ENCODE results near the gene PJVK. TPM values are rescaled to one million over a fixed set of nuclear protein-coding genes. Genes with fewer than 3 reads are reported as not detected.

PJVK gene
- total RNA-seq, 2 donors from 2014 or later, result 5.5 to 6.3 TPM

GRCh38 chr2:178413472-178414265 lies 37.5 kb upstream of the PJVK start:
- H3K36me3 ChIP-seq (ENCODE audit: control insufficient read depth, insufficient read depth, low read length), result no peaks in the 10 kb centered on the region
- TF ChIP-seq, protein P1, sequence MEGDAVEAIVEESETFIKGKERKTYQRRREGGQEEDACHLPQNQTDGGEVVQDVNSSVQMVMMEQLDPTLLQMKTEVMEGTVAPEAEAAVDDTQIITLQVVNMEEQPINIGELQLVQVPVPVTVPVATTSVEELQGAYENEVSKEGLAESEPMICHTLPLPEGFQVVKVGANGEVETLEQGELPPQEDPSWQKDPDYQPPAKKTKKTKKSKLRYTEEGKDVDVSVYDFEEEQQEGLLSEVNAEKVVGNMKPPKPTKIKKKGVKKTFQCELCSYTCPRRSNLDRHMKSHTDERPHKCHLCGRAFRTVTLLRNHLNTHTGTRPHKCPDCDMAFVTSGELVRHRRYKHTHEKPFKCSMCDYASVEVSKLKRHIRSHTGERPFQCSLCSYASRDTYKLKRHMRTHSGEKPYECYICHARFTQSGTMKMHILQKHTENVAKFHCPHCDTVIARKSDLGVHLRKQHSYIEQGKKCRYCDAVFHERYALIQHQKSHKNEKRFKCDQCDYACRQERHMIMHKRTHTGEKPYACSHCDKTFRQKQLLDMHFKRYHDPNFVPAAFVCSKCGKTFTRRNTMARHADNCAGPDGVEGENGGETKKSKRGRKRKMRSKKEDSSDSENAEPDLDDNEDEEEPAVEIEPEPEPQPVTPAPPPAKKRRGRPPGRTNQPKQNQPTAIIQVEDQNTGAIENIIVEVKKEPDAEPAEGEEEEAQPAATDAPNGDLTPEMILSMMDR (conservative IDR thresholded peaks at IDR 0.05), result peak; percentile 10
- Mint-ChIP-seq H3K36me3 (ENCODE audit: low read depth) (no peaks in the 10 kb centered on the region), H3K4me3 (peak overlapping the region; percentile 86), H3K4me1 (peaks cover 6% of the 10 kb centered on the region), H3K27me3 (ENCODE audit: insufficient read depth) (no peaks in the 10 kb centered on the region), H3K27ac (peak overlapping the region; percentile 98), H3K9me3 (no peaks in the 10 kb centered on the region)
- 0 to 2% methylated on average over 10 to 45 of the region's 45 CpGs for WGBS, 2 experiments (ENCODE audit: insufficient coverage in 1 of 2, insufficient read length in 1 of 2)
- peak overlapping the region; percentile 93 for H3K4me3 ChIP-seq (ENCODE audit: low read length)
- H3K4me1 ChIP-seq (ENCODE audit: control insufficient read depth, insufficient read depth, low read length), result no peaks in the 10 kb centered on the region
- H3K27ac ChIP-seq (ENCODE audit: low read depth, low read length), result peak overlapping the region; percentile 89
- H3K9ac ChIP-seq (ENCODE audit: extremely low read depth, low read length, poor library complexity, severe bottlenecking), result peak overlapping the region; percentile 87
- peak; percentile 92 for DNase-seq
- H3K9me3 ChIP-seq (ENCODE audit: control insufficient read depth, low read length), result no peaks in the 10 kb centered on the region
- H3K27me3 ChIP-seq (ENCODE audit: control insufficient read depth, insufficient read depth, low read length, poor library complexity, severe bottlenecking), result no peaks in the 10 kb centered on the region

- H3K4me1 ChIP-seq (ENCODE audit: control insufficient read depth, insufficient read depth, low read length), result no peaks in the 10 kb centered on the region
- TF ChIP-seq, protein P1 (conservative IDR thresholded peaks at IDR 0.05), result peak; percentile 93
- 22 to 23% methylated on average over 9 to 21 of the region's 21 CpGs for WGBS, 2 experiments (ENCODE audit: insufficient coverage in 1 of 2, insufficient read length in 1 of 2)
- no peaks in the 10 kb centered on the region for H3K36me3 ChIP-seq (ENCODE audit: control insufficient read depth, insufficient read depth, low read length)
- H3K9me3 ChIP-seq (ENCODE audit: control insufficient read depth, low read length), result no peaks in the 10 kb centered on the region
- no peaks in the 10 kb centered on the region for H3K27me3 ChIP-seq (ENCODE audit: control insufficient read depth, insufficient read depth, low read length, poor library complexity, severe bottlenecking)
- H3K9ac ChIP-seq (ENCODE audit: extremely low read depth, low read length, poor library complexity, severe bottlenecking), result peak overlapping the region; percentile 87
- peak; percentile 95 for DNase-seq
- H3K9me3 Mint-ChIP-seq, result no peaks in the 10 kb centered on the region
- H3K4me3 ChIP-seq (ENCODE audit: low read length), result peak overlapping the region; percentile 93
- H3K4me1 Mint-ChIP-seq, result peaks cover 6% of the 10 kb centered on the region
- H3K27ac Mint-ChIP-seq, result peak overlapping the region; percentile 98
- H3K27me3 Mint-ChIP-seq (ENCODE audit: insufficient read depth), result no peaks in the 10 kb centered on the region
- H3K4me3 Mint-ChIP-seq, result peak overlapping the region; percentile 86
- H3K36me3 Mint-ChIP-seq (ENCODE audit: low read depth), result peaks cover 2% of the 10 kb centered on the region
- peak overlapping the region; percentile 89 for H3K27ac ChIP-seq (ENCODE audit: low read depth, low read length)
Observed at GRCh38 chr2:178414266-178415247, 36.6 kb upstream of the PJVK start.

DNA sequence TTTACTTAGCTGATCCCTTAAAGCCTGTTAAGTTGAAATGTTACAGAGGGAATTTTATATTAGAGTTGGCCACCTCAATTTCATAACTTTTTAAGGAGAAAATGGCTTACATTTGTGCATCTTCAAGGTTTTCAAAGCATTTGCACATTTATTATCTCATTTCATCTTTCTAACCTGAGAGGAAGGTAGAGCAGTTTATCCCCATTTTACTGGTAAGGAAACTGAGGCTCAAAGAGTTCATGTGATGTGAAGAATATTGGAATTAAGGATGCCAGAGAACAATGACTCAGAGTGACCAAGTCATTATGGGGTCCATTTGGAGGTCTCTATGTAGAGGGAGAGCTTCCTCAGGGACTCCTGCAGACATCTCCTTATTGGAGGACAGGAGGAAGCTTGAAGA lies 35.2 kb upstream of the PJVK start:
- peaks cover 6% of the 10 kb centered on the region for H3K4me1 Mint-ChIP-seq
- H3K27me3 Mint-ChIP-seq (ENCODE audit: insufficient read depth), result no peaks in the 10 kb centered on the region
- H3K9me3 ChIP-seq (ENCODE audit: control insufficient read depth, low read length), result no peaks in the 10 kb centered on the region
- no peak overlapping the region for H3K27ac ChIP-seq (ENCODE audit: low read depth, low read length)
- no peaks in the 10 kb centered on the region for H3K4me1 ChIP-seq (ENCODE audit: control insufficient read depth, insufficient read depth, low read length)
- no peak overlapping the region for H3K27ac Mint-ChIP-seq
- no peak overlapping the region for H3K4me3 Mint-ChIP-seq
- H3K27me3 ChIP-seq (ENCODE audit: control insufficient read depth, insufficient read depth, low read length, poor library complexity, severe bottlenecking), result no peaks in the 10 kb centered on the region
- H3K9me3 Mint-ChIP-seq, result no peaks in the 10 kb centered on the region
- peaks cover 2% of the 10 kb centered on the region for H3K36me3 Mint-ChIP-seq (ENCODE audit: low read depth)
- no peak overlapping the region for H3K9ac ChIP-seq (ENCODE audit: extremely low read depth, low read length, poor library complexity, severe bottlenecking)
- no peaks in the 10 kb centered on the region for H3K36me3 ChIP-seq (ENCODE audit: control insufficient read depth, insufficient read depth, low read length)
- no peak overlapping the region for H3K4me3 ChIP-seq (ENCODE audit: low read length)
- DNase-seq, result no peak
- TF ChIP-seq, protein P1 (conservative IDR thresholded peaks at IDR 0.05), result no peak

Data from endodermal cell (in vitro differentiated cells).